ENCODE data around the gene ACTR3C.
"Not testable (repeated sequence)": the region's sequence is repeated elsewhere in the genome, so short reads cannot be mapped to it uniquely, and the experiment has no call there.

ACTR3C gene

GRCh38 chr7:150285849-150286754, 37.2 kb downstream of the ACTR3C start:
- H3K4me1 ChIP-seq (ENCODE audit: low read length): peaks cover 10% of the 10 kb centered on the region
- H3K27me3 ChIP-seq (ENCODE audit: low read depth, low read length); H3K4me2 ChIP-seq (ENCODE audit: low read length); H3K36me3 ChIP-seq (replicated peaks; ENCODE audit: low read depth, low read length); H2AFZ ChIP-seq (ENCODE audit: low read depth, low read length); H3K27ac ChIP-seq (ENCODE audit: low read length); H3K79me2 ChIP-seq (ENCODE audit: low read length); H4K20me1 ChIP-seq (ENCODE audit: insufficient read depth, low read length); H3K9ac ChIP-seq (ENCODE audit: low read length); H3K4me3 ChIP-seq (ENCODE audit: low read length); H3K9me3 ChIP-seq (ENCODE audit: insufficient read depth, low read length): not testable (repeated sequence)
- TF ChIP-seq CTCF (IDR thresholded peaks at IDR 0.05; ENCODE audit: low read depth, low read length): peak; percentile 50

- not testable (repeated sequence) for H4K20me1 ChIP-seq (ENCODE audit: insufficient read depth, low read length); H3K27ac ChIP-seq (ENCODE audit: low read length); H3K9me3 ChIP-seq (ENCODE audit: insufficient read depth, low read length); H3K4me3 ChIP-seq (ENCODE audit: low read length); H3K4me2 ChIP-seq (ENCODE audit: low read length); H2AFZ ChIP-seq (ENCODE audit: low read depth, low read length); H3K4me1 ChIP-seq (ENCODE audit: low read length); H3K36me3 ChIP-seq (replicated peaks; ENCODE audit: low read depth, low read length); H3K9ac ChIP-seq (ENCODE audit: low read length); H3K27me3 ChIP-seq (ENCODE audit: low read depth, low read length); H3K79me2 ChIP-seq (ENCODE audit: low read length)
Observed at GRCh38 chr7:150283608-150284007, 39.7 kb downstream of the ACTR3C start.

DNA sequence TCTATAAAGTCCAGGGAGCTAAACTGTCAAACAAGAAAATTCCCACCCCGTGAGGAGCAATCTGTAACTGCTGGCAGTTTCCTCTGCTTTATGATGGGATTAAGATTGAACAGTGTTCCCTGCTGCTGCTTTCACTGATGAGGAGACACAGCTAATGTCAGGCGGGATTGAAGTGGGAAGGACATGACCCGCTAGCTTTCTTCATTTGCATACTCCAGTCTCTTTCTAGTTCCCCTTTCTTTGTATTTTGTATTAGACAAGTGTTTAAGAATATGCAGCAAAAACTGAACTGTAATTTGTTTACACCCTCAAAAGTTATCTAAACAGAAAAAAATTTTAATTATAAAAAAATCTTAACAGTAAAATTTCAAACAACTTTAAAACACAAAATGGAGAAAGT, 40.2 kb downstream of the ACTR3C start:
- not testable (repeated sequence) for H2AFZ ChIP-seq (ENCODE audit: low read depth, low read length); H3K4me3 ChIP-seq (ENCODE audit: low read length); H3K4me2 ChIP-seq (ENCODE audit: low read length); H3K36me3 ChIP-seq (replicated peaks; ENCODE audit: low read depth, low read length); H3K4me1 ChIP-seq (ENCODE audit: low read length); H3K27ac ChIP-seq (ENCODE audit: low read length); H3K9me3 ChIP-seq (ENCODE audit: insufficient read depth, low read length); H4K20me1 ChIP-seq (ENCODE audit: insufficient read depth, low read length); H3K79me2 ChIP-seq (ENCODE audit: low read length); H3K9ac ChIP-seq (ENCODE audit: low read length); H3K27me3 ChIP-seq (ENCODE audit: low read depth, low read length)

DNA sequence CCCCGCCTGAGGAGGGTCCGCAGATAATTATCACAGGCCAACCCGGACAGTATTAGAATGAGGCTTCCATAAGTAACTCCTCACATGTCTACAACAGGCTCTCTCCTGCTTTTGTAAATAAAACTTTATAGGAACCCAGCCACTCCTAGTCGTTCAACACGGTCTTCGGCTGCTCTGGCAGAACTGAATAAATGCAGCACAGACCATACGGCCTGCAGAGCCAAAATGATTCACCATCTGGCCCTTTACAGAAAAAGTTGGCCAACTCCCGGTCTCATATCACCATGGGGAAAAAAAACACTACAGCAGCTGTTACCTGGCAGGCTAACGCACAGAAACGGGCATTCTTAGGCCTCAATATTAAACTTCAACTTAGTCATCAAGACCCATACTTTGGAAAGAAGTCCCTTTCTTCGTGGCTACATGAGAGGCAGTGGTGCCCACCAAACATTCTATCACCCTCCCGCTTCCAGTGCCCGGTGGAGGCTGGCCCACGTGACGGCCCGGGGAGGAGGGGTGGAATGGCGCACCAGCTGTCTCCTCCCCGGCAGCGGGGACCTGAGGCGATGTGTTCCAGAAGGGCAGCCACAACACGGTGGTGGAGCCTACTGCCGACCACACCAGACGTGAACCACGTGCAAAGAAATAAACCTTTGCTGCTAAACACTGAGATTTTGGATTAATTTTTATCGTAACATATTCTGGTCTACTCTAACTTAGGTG, 41.5 kb downstream of the ACTR3C start:
- H3K27me3 ChIP-seq (ENCODE audit: low read depth, low read length); H3K4me1 ChIP-seq (ENCODE audit: low read length); H3K4me3 ChIP-seq (ENCODE audit: low read length); H3K79me2 ChIP-seq (ENCODE audit: low read length); H3K27ac ChIP-seq (ENCODE audit: low read length); H3K36me3 ChIP-seq (replicated peaks; ENCODE audit: low read depth, low read length); H2AFZ ChIP-seq (ENCODE audit: low read depth, low read length); H4K20me1 ChIP-seq (ENCODE audit: insufficient read depth, low read length); H3K4me2 ChIP-seq (ENCODE audit: low read length); H3K9me3 ChIP-seq (ENCODE audit: insufficient read depth, low read length); H3K9ac ChIP-seq (ENCODE audit: low read length): not testable (repeated sequence)

DNA sequence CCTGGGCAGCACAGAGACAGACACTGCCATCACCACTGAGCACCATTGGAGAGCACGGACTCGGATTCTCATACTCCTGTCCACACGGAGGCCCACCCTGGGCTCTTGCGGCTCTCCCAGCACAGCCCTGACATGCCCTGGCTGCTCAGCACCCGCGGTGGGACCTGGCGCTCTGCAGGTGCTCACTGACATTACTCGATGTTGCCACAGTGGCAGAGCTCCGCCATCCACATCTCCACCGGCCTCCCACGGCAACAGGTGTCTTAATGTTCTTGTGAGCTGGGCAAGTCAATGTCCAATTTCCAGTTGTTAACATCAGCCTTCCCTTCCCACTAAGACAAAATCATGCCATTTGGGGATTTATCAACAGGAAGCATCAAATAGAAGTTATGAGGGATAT, 45.0 kb downstream of the ACTR3C start:
- not testable (repeated sequence) for H3K79me2 ChIP-seq (ENCODE audit: low read length); H3K27ac ChIP-seq (ENCODE audit: low read length); H3K4me3 ChIP-seq (ENCODE audit: low read length); H3K4me1 ChIP-seq (ENCODE audit: low read length); H3K36me3 ChIP-seq (replicated peaks; ENCODE audit: low read depth, low read length); H3K9ac ChIP-seq (ENCODE audit: low read length); H3K4me2 ChIP-seq (ENCODE audit: low read length); H3K27me3 ChIP-seq (ENCODE audit: low read depth, low read length); H3K9me3 ChIP-seq (ENCODE audit: insufficient read depth, low read length); H4K20me1 ChIP-seq (ENCODE audit: insufficient read depth, low read length); H2AFZ ChIP-seq (ENCODE audit: low read depth, low read length)

DNA sequence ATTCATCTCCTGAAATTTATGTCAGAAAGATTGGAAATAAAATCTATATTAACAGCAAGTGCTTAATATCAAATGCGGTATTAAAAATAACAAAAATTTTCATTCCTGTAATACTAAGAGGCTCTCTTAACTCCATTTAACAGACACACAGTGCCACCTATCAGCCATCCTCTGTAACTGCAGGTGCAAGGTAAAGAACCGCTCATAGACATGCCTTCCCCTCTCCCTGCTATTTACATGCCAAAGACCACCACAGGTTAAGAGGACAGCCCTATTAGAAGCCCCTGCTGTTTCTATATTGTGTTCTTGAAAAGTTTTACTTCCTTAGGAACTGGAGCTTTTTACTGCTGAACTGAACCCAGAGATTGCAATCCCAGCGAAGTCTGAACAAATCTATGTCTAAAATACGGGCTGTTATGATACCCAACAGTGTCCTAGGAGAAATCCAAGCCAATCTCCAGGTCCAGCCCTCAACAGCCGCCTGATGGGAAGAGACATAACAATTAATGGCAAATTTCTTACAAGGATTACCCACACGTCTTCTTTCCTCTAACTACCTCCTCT, 47.1 kb downstream of the ACTR3C start:
- not testable (repeated sequence) for H4K20me1 ChIP-seq (ENCODE audit: insufficient read depth, low read length); H3K79me2 ChIP-seq (ENCODE audit: low read length); H3K4me3 ChIP-seq (ENCODE audit: low read length); H3K27me3 ChIP-seq (ENCODE audit: low read depth, low read length); H3K4me2 ChIP-seq (ENCODE audit: low read length); H3K36me3 ChIP-seq (replicated peaks; ENCODE audit: low read depth, low read length); H3K9ac ChIP-seq (ENCODE audit: low read length); H2AFZ ChIP-seq (ENCODE audit: low read depth, low read length); H3K4me1 ChIP-seq (ENCODE audit: low read length); H3K9me3 ChIP-seq (ENCODE audit: insufficient read depth, low read length); H3K27ac ChIP-seq (ENCODE audit: low read length)
- peak; percentile 45 for TF ChIP-seq CTCF (IDR thresholded peaks at IDR 0.05; ENCODE audit: low read depth, low read length)

DNA sequence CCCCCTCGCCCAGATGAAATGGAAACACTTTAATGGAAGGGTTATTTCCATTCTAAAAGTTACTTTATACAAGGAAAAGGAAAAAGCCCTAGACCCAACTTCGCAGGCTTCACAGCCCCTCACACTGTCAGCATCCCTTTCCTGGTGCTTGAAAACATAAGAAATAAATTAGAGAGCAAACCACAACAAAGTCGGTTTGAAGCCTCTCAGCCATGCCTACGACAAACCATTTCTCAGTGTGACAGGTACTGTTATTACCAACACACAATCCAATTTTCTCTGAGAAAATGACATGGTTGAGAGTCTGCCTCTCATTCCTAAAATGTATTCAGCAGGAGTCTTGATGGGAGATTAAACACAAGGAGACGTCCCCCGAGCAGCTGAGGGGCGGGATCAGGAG, 51.4 kb downstream of the ACTR3C start:
- H3K4me2 ChIP-seq (ENCODE audit: low read length); H3K79me2 ChIP-seq (ENCODE audit: low read length); H3K4me3 ChIP-seq (ENCODE audit: low read length); H3K27ac ChIP-seq (ENCODE audit: low read length); H3K9ac ChIP-seq (ENCODE audit: low read length); H3K27me3 ChIP-seq (ENCODE audit: low read depth, low read length); H3K4me1 ChIP-seq (ENCODE audit: low read length); H2AFZ ChIP-seq (ENCODE audit: low read depth, low read length); H4K20me1 ChIP-seq (ENCODE audit: insufficient read depth, low read length); H3K36me3 ChIP-seq (replicated peaks; ENCODE audit: low read depth, low read length); H3K9me3 ChIP-seq (ENCODE audit: insufficient read depth, low read length): not testable (repeated sequence)
